HG03558 (cell line): ENCODE data around the gene CPSF4.
"Not testable (repeated sequence)": the region's sequence is repeated elsewhere in the genome, so short reads cannot be mapped to it uniquely, and the experiment has no call there.

Experiments used
- ATAC-seq: cut with Tn5 transposase; IDR thresholded peaks from one replicate; pipeline ENCODE4 v1.9.1; 2021; ENCODE audit warnings: moderate number of reproducible peaks; ENCODE audit not compliant: unreplicated experiment; ENCODE audit errors: extremely low read depth

The CPSF4 gene

DNA sequence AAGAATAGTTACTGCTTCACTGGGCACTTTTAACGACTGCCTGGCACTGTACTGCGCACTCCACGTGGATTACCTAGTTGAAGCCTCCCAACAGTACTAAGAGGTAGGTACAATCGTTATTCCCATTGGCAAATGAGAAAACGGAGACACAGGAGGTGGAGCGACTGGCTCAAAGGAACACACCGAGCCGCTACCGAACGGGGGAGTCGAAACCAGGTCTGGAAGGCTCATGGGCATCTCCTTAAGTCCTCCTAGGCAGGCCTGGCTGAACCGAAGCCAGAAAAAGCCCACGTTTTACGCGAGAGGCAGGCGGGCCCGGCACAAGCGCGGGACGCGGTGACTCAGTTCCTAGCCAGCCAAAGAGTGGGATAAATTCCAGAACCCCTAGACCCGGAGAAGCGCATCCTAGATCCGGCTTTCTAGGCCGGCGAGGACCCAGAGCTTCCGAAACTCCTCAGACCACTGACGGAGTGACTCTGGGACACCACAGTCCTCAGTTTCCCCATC, 30.8 kb upstream of the CPSF4 start:
- ATAC-seq, result no peak

DNA sequence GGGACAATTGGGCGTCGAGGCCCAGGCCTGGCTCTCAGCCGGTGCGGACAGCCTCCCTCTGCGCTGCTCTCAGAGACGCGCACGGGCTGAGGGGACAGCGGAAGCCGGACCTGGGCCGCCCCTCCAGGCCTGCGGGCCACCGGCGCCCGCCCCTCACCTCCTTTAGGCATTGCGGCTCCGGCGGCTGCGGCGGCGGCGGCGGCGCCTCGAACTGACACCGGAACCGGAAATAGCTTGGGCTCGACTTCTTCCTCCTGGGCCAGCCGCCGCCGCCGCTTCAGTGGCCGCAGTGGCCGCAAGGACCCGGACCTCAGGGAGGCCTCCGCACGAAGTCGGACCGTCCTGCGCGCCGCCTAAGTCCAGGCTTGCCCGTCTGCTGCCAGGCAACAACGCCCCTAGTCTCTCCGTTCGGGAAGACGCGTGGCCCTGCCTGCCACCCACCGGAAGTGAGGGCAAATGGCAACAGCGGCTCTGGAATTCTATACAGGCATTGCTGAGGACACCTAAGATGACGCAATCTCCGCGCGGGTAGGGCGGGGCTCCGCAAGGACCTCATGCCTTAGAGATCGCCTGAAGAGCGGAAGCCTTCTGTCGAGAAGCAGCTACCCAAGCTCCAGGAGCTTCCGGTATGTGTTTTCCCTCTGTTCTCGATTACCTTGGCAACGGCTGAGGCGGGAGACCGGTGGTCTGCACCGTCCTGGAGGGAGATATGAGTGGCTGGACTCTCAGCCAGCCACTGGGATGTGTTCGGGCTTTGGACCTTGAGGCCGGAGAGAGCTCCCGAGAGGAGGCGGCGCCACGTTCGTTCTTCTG, 30.2 kb upstream of the CPSF4 start, which contains the start of the genes BUD31 and PDAP1:
TSS of gene BUD31 (plus strand) at position 591 of the 813 bp plus-strand sequence. CDS start 2,124 bp downstream, outside the sequence.
TSS of gene PDAP1 (minus strand) at position 219 of the 813 bp plus-strand sequence. CDS start at position 170, 49 bp downstream.
- ATAC-seq, result peak; percentile 66

DNA sequence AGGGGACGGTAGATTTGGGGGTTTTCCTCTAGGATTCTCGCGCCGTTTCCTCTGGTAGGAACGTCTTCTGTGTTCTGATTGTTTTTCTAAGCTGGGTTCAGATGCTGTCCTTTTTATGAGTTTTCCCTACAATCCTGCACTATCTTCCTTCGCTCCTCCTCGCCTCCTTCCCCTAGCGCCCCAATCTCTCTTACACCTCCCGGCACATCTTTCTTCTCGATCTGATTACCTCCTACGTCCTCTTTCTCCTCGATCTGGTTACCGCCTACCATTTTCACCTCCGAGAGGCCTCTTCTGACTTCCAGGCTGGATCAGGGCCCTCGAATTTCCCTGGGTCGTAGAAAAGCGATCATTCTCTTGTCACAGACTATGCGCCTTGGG, 29.6 kb upstream of the CPSF4 start:
- ATAC-seq, result no peak

DNA sequence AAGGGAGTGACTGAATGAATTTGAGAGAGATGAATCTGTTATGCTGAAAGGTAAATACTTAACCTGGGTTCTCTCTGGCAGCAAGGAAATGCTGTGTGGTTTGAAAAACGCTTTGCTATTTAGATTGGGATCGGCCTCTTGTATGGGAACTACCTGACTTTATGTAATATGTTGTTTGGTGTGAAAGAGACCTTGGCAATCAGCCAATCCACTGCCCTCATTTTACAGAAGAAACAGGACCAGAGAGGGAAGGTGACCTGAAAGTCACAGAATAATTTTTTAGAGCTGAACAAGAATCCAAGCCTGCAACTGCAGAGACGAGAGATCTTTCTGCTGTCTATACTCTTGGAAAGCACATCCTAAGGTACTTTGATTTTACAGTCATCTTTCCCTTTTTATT, 28.9 kb upstream of the CPSF4 start:
- ATAC-seq, result no peak

DNA sequence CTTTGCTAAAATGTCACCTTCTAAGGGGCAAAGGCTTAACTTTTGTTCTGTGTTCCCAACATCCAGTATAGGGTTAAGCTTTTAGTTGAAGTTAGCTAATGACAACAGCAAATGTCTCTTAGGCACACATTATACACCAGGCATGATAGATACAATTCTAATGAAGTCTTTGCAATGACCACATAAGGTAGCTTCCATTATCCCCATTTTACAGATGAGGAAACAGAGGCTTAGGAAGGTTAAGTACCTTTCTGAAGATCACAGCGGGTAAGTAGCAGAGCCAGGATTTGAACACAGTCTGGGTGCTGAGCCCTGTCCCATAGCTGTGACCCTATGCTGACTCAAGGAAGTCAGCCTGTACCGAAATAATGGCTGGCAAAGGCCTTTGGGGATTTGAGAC, 28.1 kb upstream of the CPSF4 start:
- no peak for ATAC-seq

DNA sequence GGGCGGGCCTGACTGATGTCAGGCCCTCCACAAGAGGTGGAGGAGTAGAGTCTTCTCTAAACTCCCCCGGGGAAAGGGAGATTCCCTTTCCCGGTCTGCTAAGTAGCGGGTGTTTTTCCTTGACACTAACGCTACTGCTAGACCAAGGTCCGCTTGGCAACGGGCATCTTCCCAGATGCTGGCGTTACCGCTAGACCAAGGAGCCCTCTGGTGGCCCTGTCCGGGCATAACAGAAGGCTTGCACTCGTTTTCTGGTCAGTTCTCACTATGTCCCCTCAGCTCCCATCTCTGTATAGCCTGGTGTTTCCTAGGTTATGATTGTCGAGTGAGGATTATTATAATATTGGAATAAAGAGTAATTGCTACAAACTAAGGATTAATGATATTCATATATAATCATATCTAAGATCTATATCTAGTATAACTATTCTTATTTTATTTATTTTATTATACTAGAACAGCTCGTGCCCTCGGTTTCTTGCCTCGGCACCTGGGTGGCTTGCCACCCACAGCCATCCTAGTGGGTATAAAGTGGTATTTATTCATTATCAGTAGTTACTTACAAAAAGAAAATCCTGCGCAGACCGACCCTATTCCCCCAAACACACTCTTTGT, 23.1 kb upstream of the CPSF4 start:
- not testable (repeated sequence) for ATAC-seq

DNA sequence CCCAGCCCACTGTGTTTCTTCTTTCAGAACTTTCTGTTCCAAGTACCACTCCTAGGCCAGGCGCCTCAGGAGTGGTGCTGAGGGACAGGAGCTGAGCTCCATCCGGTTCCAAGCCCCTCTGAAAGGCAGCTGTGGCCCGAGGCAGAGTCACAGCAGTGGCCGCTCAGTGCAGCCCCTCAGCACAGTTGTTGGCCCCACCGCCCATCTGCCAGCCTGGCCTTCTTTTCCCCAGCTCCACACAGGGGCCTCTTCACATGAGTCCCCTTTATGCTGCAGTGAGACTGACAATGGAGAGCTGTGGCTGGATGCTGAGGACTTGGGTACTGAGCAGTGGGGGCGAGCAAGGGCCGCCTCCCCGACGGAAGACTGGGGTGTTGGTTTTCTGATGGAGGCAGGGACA, 20.5 kb upstream of the CPSF4 start:
- no peak for ATAC-seq

DNA sequence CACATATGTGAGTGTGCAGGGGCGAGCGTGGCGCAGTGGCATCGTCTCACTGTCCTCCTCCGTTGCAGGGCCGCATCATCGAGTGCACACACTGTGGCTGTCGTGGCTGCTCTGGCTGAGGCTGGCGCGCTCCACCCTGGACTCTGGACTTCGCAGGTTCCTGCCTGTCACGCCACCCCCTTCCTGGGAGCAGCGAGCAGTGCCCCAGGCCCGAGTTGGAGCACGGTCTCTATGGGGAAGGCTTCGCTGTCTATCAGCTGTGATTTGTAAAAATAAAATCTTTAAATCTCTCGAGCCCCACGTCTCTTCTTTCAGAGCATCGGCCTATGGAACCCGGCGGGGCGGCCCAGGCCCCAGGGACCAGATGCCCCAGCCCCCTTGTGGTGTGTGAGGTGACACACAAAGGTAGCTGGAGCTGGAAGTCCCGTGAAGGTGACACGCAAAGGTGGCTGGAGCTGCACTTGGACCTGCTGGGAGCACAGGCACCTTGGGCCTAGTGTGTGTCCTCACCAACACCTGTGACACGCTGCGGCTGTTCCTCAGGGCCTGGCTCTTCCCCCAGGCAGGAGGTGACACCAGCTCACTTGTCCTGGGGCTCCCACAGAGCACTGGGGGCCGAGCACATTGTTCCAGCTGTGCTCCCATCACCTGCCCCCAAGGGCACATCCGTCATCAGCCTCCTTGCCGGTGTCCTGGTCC, 19.3 kb upstream of the CPSF4 start:
- no peak for ATAC-seq

DNA sequence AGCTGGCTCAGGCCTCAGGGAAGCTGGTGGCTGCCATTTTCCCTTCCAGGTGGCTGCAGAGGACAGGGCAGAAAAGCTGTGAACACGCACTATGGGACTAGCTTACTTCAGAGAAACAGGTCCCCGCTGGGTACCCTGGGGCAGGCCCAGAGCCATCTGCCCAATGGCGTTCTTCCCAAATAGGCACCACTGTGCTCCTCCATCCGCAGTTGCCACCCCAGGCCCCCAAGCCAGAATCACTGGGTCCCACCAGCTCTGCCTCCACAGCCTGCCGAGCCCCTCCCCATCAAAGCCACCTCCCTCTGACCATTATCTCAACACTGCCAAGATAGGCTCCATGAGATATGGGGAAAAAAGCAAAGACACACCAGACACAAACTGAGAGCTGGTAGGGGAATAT, 18.5 kb upstream of the CPSF4 start:
- no peak for ATAC-seq

DNA sequence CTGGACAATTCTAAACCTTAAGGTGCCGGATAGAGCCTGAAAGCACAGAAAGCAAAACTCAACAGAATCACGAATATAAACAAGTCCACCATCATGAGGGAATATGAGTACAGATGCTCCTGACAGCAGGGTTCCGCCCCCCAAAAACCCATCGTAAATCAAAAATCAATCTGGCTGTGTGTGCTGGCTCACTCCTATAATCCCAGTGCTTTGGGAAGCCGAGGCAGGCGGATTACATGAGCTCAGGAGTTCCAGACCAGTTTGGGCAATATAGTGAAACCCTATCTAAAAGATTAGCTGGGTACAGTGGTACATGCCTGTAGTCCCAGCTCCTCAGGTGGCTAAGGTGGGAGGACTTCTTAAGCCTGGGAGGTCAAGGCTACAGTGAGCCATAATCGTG, 17.8 kb upstream of the CPSF4 start:
- no peak for ATAC-seq

DNA sequence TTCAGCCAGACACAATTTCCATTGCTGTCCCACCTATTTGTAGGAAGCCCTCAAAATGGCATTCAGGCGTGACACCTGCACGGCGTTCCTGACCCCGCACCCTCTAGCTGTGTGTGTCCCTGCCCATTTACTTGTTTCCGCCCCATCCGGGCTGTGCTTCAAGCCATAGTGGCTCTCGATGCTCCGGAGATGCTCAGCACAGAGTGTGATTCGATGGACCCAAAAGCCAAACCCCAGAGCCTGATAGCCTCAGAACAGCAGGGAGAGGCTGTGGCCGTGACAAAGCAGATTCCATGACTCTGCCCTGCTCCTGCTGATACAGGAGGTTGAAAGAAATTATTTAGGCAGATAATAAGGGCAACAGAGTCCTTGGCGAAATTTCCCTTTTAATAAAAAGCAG, 16.6 kb upstream of the CPSF4 start:
- no peak for ATAC-seq

DNA sequence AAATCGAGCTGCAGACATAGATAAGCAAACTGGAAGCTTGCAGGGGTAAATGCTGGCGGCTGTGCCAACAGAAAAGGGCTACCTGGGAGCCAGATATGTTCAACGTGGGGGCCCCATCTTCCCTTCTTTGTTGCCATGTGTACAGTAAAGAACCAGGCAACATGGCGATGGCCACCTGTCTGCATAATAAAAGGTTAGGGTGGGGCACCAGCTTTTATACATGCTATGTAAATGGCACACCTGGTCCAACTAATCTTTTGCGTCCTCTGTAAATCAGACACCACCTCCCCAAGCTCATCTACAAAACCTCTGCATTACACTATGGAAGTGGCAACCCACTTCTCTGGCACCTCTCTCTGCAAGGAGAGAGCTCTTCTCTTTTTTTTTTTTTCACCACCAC, 16.1 kb upstream of the CPSF4 start:
- ATAC-seq, result no peak

DNA sequence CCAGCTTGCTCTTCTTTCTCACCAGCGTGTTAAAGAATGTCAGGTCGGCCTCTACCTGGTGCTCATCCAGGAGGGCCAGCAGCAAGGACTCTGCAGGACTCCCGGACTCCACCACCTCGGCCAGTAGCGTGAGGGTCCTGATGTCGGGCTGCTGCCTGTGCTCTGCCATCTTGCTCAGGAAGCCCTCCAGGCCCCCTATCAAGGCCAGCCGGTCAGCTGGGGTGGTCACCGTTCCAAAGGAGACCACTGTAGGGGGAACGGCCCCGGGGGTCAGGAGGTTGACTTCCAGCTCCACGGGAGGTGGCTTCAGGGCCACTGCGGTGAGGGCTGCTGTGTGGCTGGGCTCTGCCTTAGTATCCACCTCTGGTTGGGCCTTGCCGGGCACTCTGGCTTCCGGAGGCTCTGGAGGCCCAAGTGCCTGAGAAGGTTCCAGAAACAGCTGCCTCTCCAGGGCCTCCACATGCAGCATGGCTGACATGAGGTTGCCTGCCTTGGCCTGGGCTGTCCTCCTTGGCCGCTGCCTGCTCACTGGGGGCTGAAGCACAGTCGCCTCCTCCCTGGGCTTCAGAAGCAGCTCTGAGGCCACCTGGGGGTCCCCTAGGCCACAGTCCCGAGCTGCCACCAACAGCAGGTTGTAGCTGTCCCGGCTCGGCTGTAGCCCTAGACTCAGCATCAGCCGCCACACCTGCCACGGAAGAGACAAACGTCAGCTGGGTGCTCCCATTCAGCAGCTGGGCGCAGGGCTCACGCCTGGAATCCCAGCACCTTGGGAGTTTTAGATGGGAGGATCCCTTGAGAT, 13.6 kb upstream of the CPSF4 start:
- no peak for ATAC-seq

DNA sequence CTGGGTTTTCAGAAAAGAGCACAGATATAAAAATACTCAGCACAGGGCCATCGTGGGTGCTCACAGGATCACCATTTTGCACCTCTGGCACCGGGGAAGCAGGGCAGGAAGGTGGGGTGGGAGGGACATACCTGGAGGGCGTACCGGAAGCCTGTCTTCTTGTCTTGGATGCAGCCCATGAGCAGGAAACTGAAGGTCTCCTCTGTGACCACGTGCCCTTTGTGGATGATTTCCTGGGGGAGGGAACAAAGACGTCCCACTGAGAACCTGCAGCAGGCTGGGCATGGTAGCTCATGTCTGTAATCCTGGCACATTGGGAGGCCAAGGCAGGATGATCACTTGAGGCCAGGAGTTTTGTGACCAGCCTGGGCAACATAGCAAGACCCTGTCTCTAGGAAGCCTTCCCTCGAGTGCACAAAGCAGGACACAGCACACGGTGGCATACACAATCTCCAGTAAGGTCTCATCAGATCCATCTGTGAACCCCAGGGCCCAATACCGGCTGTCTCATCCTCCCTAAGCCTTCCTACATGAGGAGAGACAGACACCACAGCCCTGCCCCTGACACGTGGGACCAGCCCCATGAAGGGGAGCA, 9.7 kb upstream of the CPSF4 start:
- no peak for ATAC-seq

DNA sequence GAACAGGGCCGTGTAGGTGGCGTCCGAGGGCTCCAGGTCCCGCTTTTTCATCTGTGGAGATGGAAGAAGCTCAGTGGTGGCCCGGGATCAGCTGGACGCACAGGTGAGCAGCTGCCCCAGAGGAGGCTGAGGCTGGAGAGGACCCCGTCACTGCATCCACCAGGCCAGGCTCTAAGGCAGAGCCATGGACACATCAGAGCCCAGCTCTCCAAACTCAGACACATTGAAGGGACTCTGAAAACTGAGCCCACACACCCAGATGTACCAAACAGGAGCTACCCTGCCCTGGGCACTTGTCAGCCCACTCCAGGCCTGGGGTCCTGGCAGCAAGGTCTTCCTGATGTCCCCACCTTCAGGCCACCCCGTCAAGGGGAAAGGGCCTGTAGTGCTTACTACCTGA, 9.0 kb upstream of the CPSF4 start:
- no peak for ATAC-seq

DNA sequence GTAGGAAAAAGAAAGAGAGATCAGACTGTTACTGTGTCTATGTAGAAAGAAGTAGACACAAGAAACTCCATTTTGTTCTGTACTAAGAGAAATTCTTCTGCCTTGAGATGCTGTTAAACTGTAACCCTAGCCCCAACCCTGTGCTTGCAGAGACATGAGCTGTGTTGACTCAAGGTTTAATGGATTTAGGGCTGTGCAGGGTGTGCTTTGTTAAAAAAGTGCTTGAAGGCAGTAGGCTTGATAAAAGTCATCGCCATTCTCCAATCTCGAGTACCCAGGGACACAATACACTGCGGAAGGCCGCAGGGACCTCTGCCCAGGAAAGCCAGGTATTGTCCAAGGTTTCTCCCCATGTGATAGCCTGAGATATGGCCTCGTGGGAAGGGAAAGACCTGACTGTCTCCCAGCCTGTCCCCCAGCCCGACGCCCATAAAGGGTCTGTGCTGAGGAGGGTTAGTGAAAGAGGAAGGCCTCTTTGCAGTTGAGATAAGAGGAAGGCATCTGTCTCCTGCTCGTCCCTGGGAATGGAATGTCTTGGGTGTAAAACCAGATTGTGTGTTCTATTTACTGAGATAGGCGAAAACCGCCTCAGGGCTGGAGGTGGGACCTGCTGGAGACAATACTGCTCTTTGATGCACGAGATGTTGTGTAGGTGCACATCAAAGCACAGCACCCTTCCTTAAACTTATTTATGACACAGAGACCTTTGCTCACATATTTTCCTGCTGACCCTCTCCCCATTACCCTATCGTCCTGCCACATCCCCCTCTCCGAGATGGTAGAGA, 6.8 kb upstream of the CPSF4 start:
- not testable (repeated sequence) for ATAC-seq

DNA sequence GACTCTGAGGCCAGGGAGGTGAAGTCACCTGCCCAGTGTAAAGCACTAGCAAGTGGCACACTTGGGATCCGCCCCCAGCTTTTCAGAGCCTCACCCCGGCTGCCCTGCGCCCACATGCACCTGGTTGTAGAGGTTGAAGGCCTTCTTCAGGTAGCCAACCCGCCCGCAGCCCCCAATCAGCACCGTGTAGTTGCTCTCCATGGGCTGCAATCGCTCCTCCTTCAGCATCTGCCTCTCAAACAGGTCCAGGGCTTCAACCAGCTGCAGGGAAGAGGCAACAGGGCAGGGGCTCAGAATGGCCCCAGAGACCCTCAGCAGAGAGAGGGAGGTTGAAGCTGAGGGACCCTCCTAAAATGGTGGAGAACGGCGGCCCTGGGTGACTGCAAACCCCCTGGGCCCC, 5.6 kb upstream of the CPSF4 start:
- ATAC-seq, result no peak

DNA sequence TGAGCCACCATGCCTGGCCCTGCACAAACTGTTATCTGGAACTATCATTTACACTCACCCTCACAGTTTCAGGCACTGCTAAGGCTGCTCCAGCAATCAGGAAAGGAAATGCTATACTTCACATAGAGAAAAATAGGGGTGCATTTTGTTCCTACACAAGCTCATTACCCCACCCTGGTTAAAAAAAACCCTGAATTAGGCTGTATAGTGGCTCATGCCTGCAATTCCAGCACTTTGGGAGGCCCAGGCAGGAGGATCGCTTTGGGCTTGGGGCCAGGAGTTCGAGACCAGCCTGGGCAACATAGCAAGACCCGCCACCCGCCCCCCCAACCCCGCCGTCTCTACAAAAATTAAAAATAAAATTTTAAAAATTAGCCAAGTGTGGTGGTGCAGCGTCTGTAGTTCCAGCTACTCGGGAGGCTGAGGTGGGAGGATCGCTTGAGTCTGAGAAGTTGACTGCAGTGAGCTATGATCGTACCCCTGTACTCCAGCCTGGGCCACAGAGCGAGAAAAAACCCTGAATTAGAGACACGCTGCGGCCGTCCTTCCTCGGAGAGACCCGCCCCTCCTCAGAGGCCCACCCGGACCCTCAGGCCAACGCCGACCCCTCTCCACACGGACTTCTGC, 684 bp upstream of the CPSF4 start:
- no peak for ATAC-seq

DNA sequence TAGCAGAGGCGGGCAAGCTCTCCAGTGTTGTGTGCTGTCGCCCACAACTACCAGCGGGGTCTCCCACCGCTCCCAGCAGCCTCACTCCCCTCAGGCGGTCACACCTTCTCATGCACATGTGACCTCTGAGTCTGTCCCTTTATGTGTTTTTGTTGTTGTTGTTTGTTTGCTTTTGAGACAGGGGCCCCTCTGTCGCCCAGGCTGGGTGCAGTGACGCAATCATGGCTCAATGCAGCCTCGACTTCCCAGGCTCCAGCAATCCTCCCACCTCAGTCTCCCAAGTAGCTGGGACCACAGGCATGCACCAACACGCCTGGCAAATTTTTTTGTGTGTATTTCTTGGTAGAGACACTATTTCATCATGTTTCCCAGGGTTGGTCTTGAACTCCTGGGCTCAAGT, 1.5 kb downstream of the CPSF4 start:
- no peak for ATAC-seq
